Panc1 (cell line): ENCODE measurements around the gene LAMB4. TPM values are rescaled to one million over a fixed set of nuclear protein-coding genes. Genes with fewer than 3 reads are reported as not detected.
A peak's percentile ranks its signal among the peaks of the same experiment; 100 is the strongest.

ENCODE experiments used
- ATAC-seq: fragments of 200-7000 bp; cut with Tn5 transposase; 2 replicates; pipeline ENCODE4 v1.9.1; 2020; ENCODE audit warnings: mild to moderate bottlenecking, moderate library complexity
- BruUV-seq: library from RNA; stranded (reverse); fragments of 400-500 nt; replicated peaks from 2 replicates; lab custom pipeline; 2021; lab: Mats Ljungman, UMichigan
- CTCF ChIA-PET: fragments of 300-600 bp; sonication (Branson Sonifier 250); formaldehyde crosslinking; loops from one replicate; lab custom pipeline; 2022; ENCODE audit warnings: antibody characterized with exemption; lab: Charles Lee
- POLR2A ChIA-PET: fragments of 300-600 bp; sonication (Branson Sonifier 250); formaldehyde crosslinking; loops from one replicate; lab custom pipeline; 2022; ENCODE audit warnings: antibody characterized with exemption; lab: Charles Lee
- DNase-seq: peaks from one replicate; pipeline ENCODE4 v3.0.0-alpha.2; 2010; ENCODE audit warnings: low read depth, low spot score
- H3K27ac ChIP-seq: 2 replicates; pipeline ENCODE4 v1.5.1; 2011; ENCODE audit warnings: mild to moderate bottlenecking, low read length, inconsistent platforms
- H3K27me3 ChIP-seq: fragments of 200-500 bp; sonication (Bioruptor generic); 2 replicates; pipeline ENCODE4 v1.6.0; 2014; ENCODE audit warnings: low read length, inconsistent platforms; ENCODE audit not compliant: control insufficient read depth, insufficient read depth
- H3K36me3 ChIP-seq: fragments of 200-500 bp; sonication (Bioruptor generic); 2 replicates; pipeline ENCODE4 v1.5.1; 2014; ENCODE audit warnings: inconsistent platforms, mild to moderate bottlenecking, low read length, moderate library complexity; ENCODE audit not compliant: control insufficient read depth, insufficient read depth
- H3K4me1 ChIP-seq: 2 replicates; pipeline ENCODE4 v1.5.1; 2011; ENCODE audit warnings: inconsistent platforms, mild to moderate bottlenecking, low read length, moderate library complexity; ENCODE audit not compliant: control insufficient read depth, insufficient read depth
- H3K4me3 ChIP-seq, 2 experiments: 2 replicates each; pipeline ENCODE4 v1.5.1; 2011 to 2012; ENCODE audit warnings: low read depth in 2 of 2, low read length in 2 of 2, mild to moderate bottlenecking in 2 of 2, inconsistent platforms in 1 of 2, moderate library complexity in 1 of 2
- H3K9me3 ChIP-seq: fragments of 200-500 bp; sonication (Bioruptor generic); 2 replicates; pipeline ENCODE4 v1.5.1; 2014; ENCODE audit warnings: low read depth, mild to moderate bottlenecking, inconsistent platforms, low read length, moderate library complexity; ENCODE audit not compliant: control insufficient read depth, insufficient read depth
- POLR2AphosphoS5 ChIP-seq: IDR thresholded peaks from 2 replicates; pipeline ENCODE4 v1.6.1; 2012; ENCODE audit warnings: mild to moderate bottlenecking, low read depth, low read length, moderate library complexity
- SIN3A ChIP-seq: IDR thresholded peaks from 2 replicates; pipeline ENCODE4 v1.6.1; 2012; ENCODE audit warnings: low read depth, mild to moderate bottlenecking, low read length, moderate library complexity, borderline replicate concordance; ENCODE audit not compliant: insufficient read depth
- TCF7L2 ChIP-seq: IDR thresholded peaks from 2 replicates; pipeline ENCODE4 v1.6.1; 2011; ENCODE audit warnings: mild to moderate bottlenecking, low read depth, low read length, inconsistent platforms
- in situ Hi-C: cut with HindIII; loops from 2 replicates; pipeline ENCODE4 v1.10.0; 2016; ENCODE audit warnings: low sequenced_read_pairs, low pct_unique_long_range_greater_than_20kb
- intact Hi-C: fragments of 100-400 bp; cut with micrococcal nuclease; formaldehyde crosslinking; loops from one replicate; pipeline ENCODE4 v1.10.0; 2022; ENCODE audit not compliant: unreplicated experiment
- total RNA-seq: library from RNA; stranded (reverse); gene quantifications from one replicate; pipeline ENCODE4 v1.2.1, GENCODE V29; 2021; ENCODE audit not compliant: unreplicated experiment
- TF ChIP-seq, protein P1 (sequence below): fragments of 450-650 bp; IDR thresholded peaks from 2 replicates; pipeline ENCODE4 v1.5.1; 2017; ENCODE audit warnings: mild to moderate bottlenecking
- TF ChIP-seq, protein P2 (sequence below), 2 experiments: IDR thresholded peaks; 2 replicates each; pipeline ENCODE4 v1.6.1; 2011 to 2012; ENCODE audit warnings: low read depth in 2 of 2, control low read depth in 1 of 2, low read length in 1 of 2, mild to moderate bottlenecking in 1 of 2, moderate library complexity in 1 of 2; ENCODE audit not compliant: insufficient read depth in 1 of 2

LAMB4 gene
- total RNA-seq, 1 experiment from 2014 or later, result not detected

DNA sequence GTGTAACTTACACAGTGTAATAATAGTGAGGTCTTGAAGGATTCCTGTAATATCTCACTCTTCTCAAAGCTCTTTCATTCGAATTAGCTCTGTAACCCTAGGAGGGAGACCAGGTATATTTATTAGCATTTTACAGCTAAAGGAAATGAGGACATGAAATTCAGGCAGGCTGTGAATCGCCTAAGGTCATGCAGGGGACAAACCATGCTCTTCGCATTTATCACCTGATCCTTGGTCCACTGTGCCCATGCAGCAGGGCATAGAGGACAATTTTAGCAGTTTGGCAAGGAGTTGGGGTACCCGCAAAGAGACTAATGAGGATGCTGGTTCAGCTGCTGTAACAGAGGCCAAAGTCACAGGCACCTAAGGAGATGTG, 112.4 kb downstream of the LAMB4 start:
- in situ Hi-C loops, result no loop called here
- peak overlapping the region; percentile 71 for H3K27ac ChIP-seq

DNA sequence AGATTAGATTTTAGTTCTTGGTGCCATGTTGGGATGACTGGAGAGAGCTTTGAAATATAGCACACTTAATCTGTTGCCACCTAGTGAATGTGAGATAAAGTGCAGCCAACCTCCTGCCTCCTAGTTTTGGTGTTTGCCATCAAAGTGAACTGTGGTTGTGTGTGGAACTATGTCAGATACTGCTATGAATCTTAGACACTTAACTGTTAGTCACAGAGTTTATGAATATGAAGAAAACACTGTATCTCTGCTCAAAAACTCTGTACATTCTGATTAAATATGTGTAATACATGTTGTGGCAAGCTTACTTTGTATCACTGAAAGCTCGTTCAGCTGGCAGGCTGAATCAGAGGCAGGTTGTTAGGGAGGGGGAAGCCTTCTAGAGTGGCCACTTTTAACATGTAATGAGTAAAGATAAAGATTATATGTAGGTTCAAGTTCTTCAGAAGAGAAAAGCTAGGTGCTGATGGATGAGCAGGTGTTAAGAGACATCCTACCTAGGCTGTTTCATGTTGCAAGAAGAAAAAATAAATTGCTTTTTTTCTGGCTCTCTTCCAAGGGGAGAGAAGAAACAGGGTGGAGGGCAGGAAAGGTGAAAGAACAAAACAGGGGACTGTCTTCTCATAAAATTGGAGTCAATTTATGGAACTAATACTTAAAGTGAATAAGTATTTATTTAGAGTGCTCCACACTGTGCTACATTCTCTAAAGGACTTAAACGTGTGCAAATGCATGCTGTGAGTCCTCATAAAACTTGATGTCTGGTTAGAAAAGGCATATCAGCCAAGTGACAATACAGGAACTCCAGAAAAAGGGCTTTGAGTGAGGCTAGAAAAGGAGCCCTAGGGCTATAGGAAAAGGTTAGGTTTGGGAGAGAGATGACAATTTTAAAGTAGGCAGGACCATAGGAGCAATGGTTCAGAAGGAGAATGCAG, 113.1 kb downstream of the LAMB4 start:
- H3K36me3 ChIP-seq, result no peaks in the 10 kb centered on the region
- in situ Hi-C loops (no loop called here), intact Hi-C loops (loop anchor here (10.0 kb wide), 1 partner anchor 78 kb away; no protein-coding TSS in a partner anchor)
- TF ChIP-seq, protein P1, sequence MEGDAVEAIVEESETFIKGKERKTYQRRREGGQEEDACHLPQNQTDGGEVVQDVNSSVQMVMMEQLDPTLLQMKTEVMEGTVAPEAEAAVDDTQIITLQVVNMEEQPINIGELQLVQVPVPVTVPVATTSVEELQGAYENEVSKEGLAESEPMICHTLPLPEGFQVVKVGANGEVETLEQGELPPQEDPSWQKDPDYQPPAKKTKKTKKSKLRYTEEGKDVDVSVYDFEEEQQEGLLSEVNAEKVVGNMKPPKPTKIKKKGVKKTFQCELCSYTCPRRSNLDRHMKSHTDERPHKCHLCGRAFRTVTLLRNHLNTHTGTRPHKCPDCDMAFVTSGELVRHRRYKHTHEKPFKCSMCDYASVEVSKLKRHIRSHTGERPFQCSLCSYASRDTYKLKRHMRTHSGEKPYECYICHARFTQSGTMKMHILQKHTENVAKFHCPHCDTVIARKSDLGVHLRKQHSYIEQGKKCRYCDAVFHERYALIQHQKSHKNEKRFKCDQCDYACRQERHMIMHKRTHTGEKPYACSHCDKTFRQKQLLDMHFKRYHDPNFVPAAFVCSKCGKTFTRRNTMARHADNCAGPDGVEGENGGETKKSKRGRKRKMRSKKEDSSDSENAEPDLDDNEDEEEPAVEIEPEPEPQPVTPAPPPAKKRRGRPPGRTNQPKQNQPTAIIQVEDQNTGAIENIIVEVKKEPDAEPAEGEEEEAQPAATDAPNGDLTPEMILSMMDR, result peak; percentile 66
- TF ChIP-seq, protein P2, sequence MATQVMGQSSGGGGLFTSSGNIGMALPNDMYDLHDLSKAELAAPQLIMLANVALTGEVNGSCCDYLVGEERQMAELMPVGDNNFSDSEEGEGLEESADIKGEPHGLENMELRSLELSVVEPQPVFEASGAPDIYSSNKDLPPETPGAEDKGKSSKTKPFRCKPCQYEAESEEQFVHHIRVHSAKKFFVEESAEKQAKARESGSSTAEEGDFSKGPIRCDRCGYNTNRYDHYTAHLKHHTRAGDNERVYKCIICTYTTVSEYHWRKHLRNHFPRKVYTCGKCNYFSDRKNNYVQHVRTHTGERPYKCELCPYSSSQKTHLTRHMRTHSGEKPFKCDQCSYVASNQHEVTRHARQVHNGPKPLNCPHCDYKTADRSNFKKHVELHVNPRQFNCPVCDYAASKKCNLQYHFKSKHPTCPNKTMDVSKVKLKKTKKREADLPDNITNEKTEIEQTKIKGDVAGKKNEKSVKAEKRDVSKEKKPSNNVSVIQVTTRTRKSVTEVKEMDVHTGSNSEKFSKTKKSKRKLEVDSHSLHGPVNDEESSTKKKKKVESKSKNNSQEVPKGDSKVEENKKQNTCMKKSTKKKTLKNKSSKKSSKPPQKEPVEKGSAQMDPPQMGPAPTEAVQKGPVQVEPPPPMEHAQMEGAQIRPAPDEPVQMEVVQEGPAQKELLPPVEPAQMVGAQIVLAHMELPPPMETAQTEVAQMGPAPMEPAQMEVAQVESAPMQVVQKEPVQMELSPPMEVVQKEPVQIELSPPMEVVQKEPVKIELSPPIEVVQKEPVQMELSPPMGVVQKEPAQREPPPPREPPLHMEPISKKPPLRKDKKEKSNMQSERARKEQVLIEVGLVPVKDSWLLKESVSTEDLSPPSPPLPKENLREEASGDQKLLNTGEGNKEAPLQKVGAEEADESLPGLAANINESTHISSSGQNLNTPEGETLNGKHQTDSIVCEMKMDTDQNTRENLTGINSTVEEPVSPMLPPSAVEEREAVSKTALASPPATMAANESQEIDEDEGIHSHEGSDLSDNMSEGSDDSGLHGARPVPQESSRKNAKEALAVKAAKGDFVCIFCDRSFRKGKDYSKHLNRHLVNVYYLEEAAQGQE (IDR thresholded peaks at IDR 0.05; ENCODE audit: insufficient read depth in 1 of 2, low read depth in 2 of 2, low read length in 1 of 2), result no peak
- TF ChIP-seq SIN3A, result no peak
- TF ChIP-seq POLR2AphosphoS5, result no peak
- TF ChIP-seq TCF7L2, result 0 out of 2 replicates have a peak, but pooled peaks have one; percentile 26
- peak overlapping the region; percentile 71 for H3K27ac ChIP-seq
- ChIA-PET CTCF (interaction anchor here (0.5 to 0.6 kb wide), 2 partner anchors 89 to 117 kb away, joined by 5 to 8 read pairs; no protein-coding TSS in a partner anchor), POLR2A (interaction anchor here (0.5 to 1.0 kb wide), 3 partner anchors 12 to 101 kb away, joined by 3 to 4 read pairs (median 4); no protein-coding TSS in a partner anchor)
- DNase-seq, result no peak
- H3K9me3 ChIP-seq, result no peaks in the 10 kb centered on the region
- no peaks in the 10 kb centered on the region for H3K27me3 ChIP-seq
- no peak overlapping the region for H3K4me3 ChIP-seq
- no TSS peak for BruUV-seq
- peak; percentile 74 for ATAC-seq
- peaks cover 55% of the 10 kb centered on the region for H3K4me1 ChIP-seq

More for the DNA sequence above, 112.4 kb downstream of the LAMB4 start:
- no peak overlapping the region for H3K4me3 ChIP-seq
- ChIA-PET CTCF (no interaction called here), POLR2A (interaction anchor here (1.0 kb wide), 1 partner anchor 12 kb away, joined by 3 read pairs; no protein-coding TSS in a partner anchor)
- H3K27me3 ChIP-seq, result no peaks in the 10 kb centered on the region
- no TSS peak for BruUV-seq
- no peak for ATAC-seq
- peaks cover 49% of the 10 kb centered on the region for H3K4me1 ChIP-seq
- no peak for DNase-seq
- no peaks in the 10 kb centered on the region for H3K9me3 ChIP-seq
- TF ChIP-seq, protein P2 (IDR thresholded peaks at IDR 0.05; ENCODE audit: insufficient read depth in 1 of 2, low read depth in 2 of 2, low read length in 1 of 2), result no peak
- TF ChIP-seq, protein P1, result no peak
- TF ChIP-seq POLR2AphosphoS5 (no peak), SIN3A (no peak), TCF7L2 (no peak)
- intact Hi-C loops, result loop anchor here (10.0 kb wide), 1 partner anchor 77 kb away; no protein-coding TSS in a partner anchor
- no peaks in the 10 kb centered on the region for H3K36me3 ChIP-seq
